HG03196 (cell line): ENCODE results near the gene MAPK1.
"Not testable (repeated sequence)": the region's sequence is repeated elsewhere in the genome, so short reads cannot be mapped to it uniquely, and the experiment has no call there.

Experiments used
- ATAC-seq: cut with Tn5 transposase; IDR thresholded peaks from one replicate; pipeline ENCODE4 v1.9.1; 2021; ENCODE audit not compliant: unreplicated experiment

MAPK1 gene

GRCh38 chr22:21823740-21824444 is 43.6 kb downstream of the MAPK1 start:
- ATAC-seq: no peak

DNA sequence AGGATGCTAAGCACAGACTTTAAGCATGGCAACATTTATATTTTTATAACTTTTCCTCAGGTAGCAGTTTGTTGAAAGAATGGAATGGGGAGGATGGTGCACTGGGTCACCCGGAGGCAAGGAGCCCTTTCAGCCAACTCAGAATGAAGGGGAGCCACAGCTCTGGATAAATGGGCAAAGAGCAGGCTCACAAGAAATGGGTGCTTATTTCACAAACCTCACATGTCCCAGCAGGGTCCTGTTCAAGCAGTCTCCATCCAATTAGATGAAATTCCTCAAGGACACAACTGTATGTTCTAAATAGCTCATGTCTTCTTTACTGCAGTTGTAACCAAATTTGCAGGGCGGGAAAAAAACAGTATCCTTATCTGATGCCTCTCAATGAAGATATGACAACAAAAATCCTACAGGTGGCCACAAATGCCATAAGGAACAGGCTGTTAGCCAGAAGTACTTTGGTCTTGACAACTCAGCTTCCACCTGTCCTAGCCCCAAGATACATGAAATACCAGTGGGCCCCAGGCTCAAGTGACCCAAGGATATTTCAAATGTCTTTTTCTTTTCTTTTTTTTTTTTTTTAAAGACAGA is 48.2 kb downstream of the MAPK1 start:
- ATAC-seq: no peak

DNA sequence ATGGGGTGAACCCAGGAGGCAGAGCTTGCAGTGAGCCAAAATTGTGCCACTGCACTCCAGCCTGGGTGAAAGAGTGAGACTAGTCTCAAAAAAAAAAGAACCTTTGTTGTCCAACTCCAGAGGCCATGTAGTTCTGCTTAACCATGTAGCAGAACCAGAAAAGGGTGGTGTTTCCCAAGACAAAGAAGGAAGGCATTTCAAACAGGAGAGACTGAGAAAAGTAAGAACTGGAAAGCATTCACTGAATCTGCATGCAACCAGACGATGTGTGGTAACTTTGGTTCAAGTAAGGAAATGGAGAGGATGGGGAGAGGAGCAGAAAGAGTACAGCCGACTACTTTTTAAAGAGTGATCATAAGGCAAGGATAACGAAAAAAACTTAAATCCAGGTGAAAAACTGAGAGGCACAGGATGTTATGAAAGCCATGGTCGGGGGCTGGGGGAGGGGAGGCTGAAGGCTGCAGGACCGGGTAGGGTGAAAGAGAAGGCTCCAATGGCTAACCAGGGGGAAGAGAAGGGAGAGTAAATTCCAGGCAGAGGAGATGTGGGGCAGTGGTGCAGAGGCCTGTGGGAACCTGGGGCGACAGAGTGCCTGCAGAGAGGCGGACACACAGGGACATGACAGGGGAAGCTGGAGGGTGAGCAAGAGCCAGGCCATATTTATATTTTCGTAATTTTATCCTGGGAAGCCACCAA is 48.8 kb downstream of the MAPK1 start:
- ATAC-seq: no peak

GRCh38 chr22:21817497-21817853 is 50.0 kb downstream of the MAPK1 start:
- not testable (repeated sequence) for ATAC-seq

DNA sequence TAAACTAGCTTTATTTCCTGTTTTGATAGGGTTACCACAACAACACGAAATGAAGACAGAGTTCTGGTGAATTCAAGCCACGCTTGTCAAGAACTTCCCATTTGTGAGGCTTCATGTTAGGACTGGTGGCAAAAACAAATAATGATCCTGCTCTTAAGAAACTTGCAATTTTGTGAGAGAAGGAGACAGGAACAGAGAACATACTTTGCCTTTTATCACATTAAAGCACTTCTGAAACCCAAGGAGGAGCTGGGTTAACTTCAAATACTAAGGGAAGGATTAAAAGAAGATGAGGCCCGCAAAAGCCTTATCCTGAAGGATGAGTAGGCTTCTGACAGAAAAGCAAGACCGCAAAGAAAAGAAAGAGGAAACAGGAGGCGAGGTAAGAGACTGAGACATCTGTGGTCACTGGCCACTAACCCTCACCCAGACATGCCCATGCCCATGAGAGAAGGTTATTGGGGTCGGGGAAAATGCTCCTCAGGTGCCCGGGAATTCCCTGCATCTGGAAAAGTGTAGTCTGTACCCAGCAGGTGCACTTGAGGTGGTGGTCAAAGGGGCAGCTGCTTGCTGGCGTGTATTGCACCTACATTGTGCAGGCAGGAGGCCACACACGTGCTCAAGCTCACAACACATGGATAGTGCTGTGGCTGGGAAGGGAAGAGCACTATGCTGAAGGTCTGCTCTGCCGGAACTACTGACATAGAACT is 50.5 kb downstream of the MAPK1 start:
- no peak for ATAC-seq

GRCh38 chr22:21816472-21816786 is 51.0 kb downstream of the MAPK1 start:
- ATAC-seq: no peak

DNA sequence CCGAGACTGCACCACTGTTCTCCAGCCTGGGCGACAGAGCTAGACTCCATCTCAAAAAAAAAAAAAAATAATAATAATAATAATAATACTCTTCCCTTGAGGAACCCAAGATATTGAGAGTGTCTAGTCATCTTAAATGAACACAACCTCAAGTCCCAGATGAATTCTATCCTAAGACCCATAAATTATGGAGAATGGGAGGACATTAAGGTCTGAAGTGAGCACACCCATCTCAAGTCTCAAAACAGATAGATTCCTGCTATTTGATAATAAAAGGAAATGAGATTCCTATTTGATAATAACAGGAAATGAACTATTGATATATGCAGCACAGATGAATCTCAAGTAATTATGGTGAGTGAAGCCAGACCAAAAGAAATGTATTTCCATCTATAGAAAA is 51.5 kb downstream of the MAPK1 start:
- no peak for ATAC-seq

DNA sequence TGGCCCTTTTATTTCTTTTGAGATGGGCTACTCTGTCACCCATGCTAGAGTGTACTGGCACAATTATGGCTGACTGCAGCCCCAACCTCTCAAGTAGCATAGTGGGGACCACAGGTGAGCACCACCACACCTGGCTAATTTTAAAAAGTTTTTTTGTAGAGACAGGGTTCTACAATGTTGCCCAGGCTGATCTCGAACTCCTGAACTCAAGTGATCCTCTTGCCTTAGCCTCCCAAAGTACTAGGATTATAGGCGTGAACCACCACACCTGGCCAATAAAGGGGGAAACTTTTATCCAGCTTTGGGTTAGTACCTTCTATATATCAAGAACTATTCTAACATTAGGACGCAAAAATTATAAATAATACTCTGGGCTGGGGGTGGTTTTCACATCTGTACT is 52.1 kb downstream of the MAPK1 start:
- ATAC-seq: no peak

DNA sequence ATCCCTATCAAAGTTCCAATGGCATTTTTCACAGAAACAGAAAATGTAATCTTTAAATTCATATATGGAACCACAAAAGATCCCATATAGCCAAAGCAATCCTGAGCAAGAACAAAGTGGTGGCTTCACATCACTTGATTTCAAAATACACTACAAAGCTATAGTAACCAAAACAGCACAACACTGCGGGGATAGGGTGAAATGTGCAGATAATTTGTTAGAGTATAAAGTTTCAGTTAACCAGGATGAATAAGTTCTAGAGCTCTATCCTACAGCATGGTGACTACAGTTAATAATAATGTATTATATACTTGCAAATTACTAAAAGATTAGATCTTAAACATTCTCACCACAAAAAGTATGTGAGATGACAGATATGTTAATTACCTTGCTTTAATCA is 55.5 kb downstream of the MAPK1 start:
- ATAC-seq: no peak

- ATAC-seq: no peak
Observed at GRCh38 chr22:21807544-21808529, 59.6 kb downstream of the MAPK1 start.

DNA sequence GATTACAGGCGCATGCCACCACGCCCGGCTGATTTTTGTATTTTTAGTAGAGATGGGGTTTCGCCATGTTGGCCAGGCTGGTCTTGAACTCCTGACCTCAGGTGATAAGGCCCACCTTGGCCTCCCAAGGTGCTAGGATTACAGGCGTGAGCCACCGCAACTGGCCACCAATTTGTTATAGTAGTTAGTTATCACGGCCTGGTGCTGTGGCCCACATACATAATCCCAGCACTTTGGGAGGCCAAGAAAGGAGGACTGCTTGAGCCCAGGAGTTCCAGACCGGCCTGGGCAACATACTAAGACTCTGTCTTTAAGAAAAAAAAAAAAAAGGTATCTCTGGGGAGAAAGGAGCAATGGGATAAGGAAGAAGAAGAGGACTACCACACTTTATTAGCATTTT is 62.1 kb downstream of the MAPK1 start:
- not testable (repeated sequence) for ATAC-seq

DNA sequence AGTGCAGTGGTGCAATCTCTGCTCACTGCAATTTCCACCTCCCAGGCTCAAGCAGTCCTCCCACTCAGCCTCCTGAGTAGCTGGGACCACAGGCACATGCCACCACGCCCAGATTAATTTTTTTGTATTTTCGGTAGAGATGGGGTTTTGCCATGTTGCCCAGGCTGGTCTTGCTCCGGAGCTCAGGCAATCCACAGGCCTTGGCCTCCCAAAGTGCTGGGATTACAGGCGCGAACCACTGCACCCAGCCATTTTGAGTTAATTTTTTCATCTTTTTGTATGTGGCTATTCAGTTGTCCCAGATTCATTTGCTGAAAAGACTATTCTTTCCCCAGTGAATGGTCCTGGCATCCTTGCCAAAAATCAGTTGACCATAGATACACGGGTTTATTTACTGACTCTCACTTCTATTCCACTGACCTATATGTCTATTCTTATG is 63.6 kb downstream of the MAPK1 start:
- no peak for ATAC-seq

DNA sequence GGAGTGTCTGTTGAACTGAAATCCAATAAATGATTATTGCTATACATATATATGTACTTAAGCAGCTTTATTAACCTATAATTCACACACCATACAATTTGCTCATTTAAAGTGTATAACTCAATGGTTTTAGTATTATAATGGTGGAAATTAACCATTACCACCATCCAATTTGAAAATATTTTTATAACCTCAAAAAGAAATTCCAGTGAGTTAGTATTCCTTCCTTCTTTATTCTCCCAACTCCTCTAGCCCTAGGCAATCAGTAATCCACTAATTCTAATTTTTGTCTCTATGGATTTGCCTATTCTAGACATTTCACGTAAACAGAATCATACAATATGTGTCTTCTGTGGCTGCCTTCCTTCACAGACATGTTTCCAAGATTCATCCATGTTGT is 64.8 kb downstream of the MAPK1 start:
- ATAC-seq: no peak

DNA sequence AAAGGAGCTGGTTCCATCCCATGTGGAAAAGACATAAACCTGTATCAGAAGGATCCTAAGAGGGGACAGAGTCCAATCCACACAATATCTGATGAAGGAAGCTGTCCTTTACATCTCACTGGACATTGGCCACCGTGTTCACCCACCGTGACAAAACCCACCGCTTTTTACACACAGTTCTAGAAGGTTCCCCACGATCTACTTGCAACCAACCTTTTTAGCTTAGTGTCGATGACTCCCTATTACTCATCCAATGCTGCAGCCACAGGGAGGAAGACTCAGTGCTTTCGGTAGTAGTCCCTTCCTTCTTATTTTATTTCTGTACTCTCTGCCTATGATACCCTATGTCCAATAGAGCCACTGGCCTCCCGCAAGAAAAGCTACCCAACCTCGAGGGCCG is 65.4 kb downstream of the MAPK1 start:
- no peak for ATAC-seq

DNA sequence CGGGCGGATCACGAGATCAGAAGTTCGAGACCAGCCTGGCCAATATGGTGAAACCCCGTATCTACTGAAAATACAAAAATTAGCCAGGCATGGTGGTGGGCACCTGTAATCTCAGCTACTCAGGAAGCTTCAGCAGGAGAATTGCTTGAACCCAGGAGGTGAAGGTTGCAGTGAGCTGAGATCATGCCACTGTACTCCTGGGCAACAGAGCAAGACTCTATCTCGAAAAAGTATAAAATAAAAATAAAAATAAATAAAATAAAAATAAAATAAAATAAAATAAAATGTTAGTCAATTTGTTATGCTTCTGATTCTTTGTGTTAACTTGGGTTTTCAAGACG is 66.2 kb downstream of the MAPK1 start:
- ATAC-seq: not testable (repeated sequence)

- no peak for ATAC-seq
Observed at GRCh38 chr22:21800552-21801303, 66.7 kb downstream of the MAPK1 start.

GRCh38 chr22:21797444-21798221 is 69.8 kb downstream of the MAPK1 start:
- no peak for ATAC-seq

DNA sequence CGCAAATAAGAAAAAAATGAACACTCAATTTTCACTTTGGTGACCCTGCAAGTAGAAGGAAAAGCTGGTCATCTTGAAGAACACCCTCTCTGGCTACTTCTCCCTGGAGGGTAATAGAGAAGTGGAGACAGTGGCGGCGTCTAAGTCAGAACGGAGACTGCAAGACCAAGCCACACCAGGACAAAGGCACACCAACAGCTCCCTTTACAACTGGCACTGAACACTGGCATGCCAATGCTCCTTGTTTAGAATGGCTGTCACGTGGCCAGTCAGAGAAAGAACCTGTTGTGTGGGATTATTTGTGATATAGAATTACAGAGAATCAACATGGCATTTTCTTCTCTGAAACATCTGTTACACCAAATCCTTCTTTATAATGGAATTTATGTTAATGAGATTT is 70.6 kb downstream of the MAPK1 start:
- no peak for ATAC-seq

DNA sequence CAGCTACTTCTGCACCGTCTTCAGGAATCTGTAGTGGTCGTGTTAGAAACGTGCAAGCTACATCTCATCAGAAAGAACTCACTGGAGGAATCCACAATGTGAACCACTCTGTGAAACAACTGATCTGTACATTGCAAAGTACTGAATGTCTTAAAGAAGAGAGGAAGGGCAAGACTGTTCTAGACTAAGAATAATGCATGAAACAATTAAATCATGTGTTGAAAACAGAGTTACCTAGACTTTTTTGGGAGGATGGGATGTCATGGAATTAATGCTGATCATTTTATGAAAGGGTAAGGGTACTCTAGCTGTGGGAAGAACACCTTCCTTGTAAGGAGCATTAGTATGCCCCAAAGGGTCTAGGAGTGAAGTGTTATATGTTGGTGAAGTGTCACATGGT is 71.2 kb downstream of the MAPK1 start:
- ATAC-seq: no peak
